Measurements from ENCODE around the gene HSPBP1.

HSPBP1 gene

GRCh38 chr19:55312621-55313512, 33.0 kb upstream of the HSPBP1 start:
- Mint-ChIP-seq H3K4me3 (no peak overlapping the region), H3K27ac (ENCODE audit: low read depth) (no peak overlapping the region), H3K4me1 (no peaks in the 10 kb centered on the region), H3K36me3 (ENCODE audit: insufficient read depth) (no peaks in the 10 kb centered on the region), H3K27me3 (no peaks in the 10 kb centered on the region), H3K9me3 (no peaks in the 10 kb centered on the region)
- no peak for DNase-seq (ENCODE audit: low spot score in 2 of 2)
- no peak for ATAC-seq (replicated peaks; ENCODE audit: extremely low read depth, poor library complexity, severe bottlenecking)

DNA sequence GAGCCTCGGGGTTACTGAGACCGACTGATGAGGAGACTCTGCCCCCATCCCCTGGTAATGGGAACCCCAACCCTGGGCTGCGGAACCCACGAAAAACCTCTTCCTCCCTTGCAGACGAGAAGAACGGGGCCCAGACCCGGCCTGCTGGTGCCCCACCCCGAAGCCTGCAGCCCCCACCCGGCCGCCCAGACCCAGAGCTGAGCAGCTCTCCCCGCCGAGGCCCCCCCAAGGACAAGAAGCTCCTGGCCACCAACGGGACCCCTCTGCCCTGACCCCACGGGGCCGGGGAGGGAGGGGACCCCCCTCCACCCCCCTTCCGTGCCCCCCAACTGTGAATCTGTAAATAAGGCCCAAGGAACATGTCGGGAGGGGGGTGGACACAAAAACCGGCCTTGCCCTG, 31.9 kb upstream of the HSPBP1 start:
- no peaks in the 10 kb centered on the region for H3K4me1 Mint-ChIP-seq

GRCh38 chr19:55311397-55311796, 31.5 kb upstream of the HSPBP1 start:
- H3K27me3 Mint-ChIP-seq: no peaks in the 10 kb centered on the region

More for the DNA sequence above, 31.9 kb upstream of the HSPBP1 start:
- no peak overlapping the region for H3K27ac Mint-ChIP-seq (ENCODE audit: low read depth)
- H3K4me3 Mint-ChIP-seq: no peak overlapping the region
- DNase-seq (ENCODE audit: low spot score in 2 of 2): no peak
- H3K9me3 Mint-ChIP-seq: no peaks in the 10 kb centered on the region
- no peak for ATAC-seq (replicated peaks; ENCODE audit: extremely low read depth, poor library complexity, severe bottlenecking)
- no peaks in the 10 kb centered on the region for H3K36me3 Mint-ChIP-seq (ENCODE audit: insufficient read depth)
- H3K27me3 Mint-ChIP-seq: no peaks in the 10 kb centered on the region

GRCh38 chr19:55310498-55310897, 30.6 kb upstream of the HSPBP1 start:
- no peak overlapping the region for H3K4me3 Mint-ChIP-seq
- ATAC-seq (replicated peaks; ENCODE audit: extremely low read depth, poor library complexity, severe bottlenecking) (no peak), DNase-seq (ENCODE audit: low spot score in 2 of 2) (no peak)
- no peaks in the 10 kb centered on the region for H3K9me3 Mint-ChIP-seq
- H3K36me3 Mint-ChIP-seq (ENCODE audit: insufficient read depth): no peaks in the 10 kb centered on the region
- no peaks in the 10 kb centered on the region for H3K27me3 Mint-ChIP-seq
- no peak overlapping the region for H3K27ac Mint-ChIP-seq (ENCODE audit: low read depth)
- no peaks in the 10 kb centered on the region for H3K4me1 Mint-ChIP-seq

More at GRCh38 chr19:55311397-55311796, 31.5 kb upstream of the HSPBP1 start:
- DNase-seq (ENCODE audit: low spot score in 2 of 2) (no peak), ATAC-seq (replicated peaks; ENCODE audit: extremely low read depth, poor library complexity, severe bottlenecking) (no peak)
- no peaks in the 10 kb centered on the region for H3K9me3 Mint-ChIP-seq
- no peak overlapping the region for H3K27ac Mint-ChIP-seq (ENCODE audit: low read depth)
- H3K4me1 Mint-ChIP-seq: no peaks in the 10 kb centered on the region
- H3K4me3 Mint-ChIP-seq: no peak overlapping the region
- H3K36me3 Mint-ChIP-seq (ENCODE audit: insufficient read depth): no peaks in the 10 kb centered on the region

DNA sequence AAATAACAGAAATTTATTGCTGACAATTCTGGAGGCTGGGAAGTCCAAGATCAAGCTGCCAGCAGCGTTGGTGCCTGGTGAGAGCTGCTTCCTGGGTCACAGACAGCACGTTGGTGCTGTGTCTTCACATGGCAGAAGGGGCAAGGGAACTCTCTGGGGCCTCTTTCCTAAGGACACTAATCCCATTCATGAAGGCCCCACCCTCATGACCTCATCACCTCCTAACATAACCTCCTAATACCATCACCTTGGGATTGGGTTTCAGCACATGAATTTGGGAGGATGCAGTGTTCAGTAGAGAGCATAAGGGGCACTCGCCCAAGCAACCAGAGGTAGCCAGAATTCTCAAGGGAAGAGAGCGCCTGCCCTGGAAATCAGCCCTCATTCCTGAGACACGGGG, 29.5 kb upstream of the HSPBP1 start:
- Mint-ChIP-seq H3K27me3 (no peaks in the 10 kb centered on the region), H3K4me1 (no peaks in the 10 kb centered on the region), H3K36me3 (ENCODE audit: insufficient read depth) (no peaks in the 10 kb centered on the region), H3K9me3 (no peaks in the 10 kb centered on the region), H3K4me3 (no peak overlapping the region), H3K27ac (ENCODE audit: low read depth) (no peak overlapping the region)
- DNase-seq (ENCODE audit: low spot score in 2 of 2) (no peak), ATAC-seq (replicated peaks; ENCODE audit: extremely low read depth, poor library complexity, severe bottlenecking) (no peak)

DNA sequence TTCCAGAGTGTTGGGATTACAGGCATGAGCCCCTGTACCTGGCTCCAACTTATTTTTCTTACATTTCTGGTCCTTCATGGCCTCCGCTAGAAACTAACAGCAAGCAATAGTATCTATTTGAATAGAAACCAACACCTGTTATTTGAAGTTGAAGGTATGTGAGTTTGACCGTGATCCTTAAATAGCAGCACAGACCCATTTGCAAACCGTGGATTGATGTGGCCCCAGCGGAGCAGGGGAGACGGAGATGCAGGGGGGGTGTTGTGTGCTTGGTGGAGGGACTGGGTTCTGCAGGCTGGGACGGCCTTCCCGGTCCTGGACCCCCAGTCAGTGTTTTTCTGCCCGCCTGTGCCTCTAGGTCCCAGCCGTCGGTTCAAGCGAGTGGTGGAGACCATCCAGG, 28.4 kb upstream of the HSPBP1 start:
- H3K9me3 Mint-ChIP-seq: no peaks in the 10 kb centered on the region
- H3K4me3 Mint-ChIP-seq: no peak overlapping the region
- H3K27me3 Mint-ChIP-seq: no peaks in the 10 kb centered on the region
- no peaks in the 10 kb centered on the region for H3K36me3 Mint-ChIP-seq (ENCODE audit: insufficient read depth)
- H3K27ac Mint-ChIP-seq (ENCODE audit: low read depth): no peak overlapping the region
- no peak for ATAC-seq (replicated peaks; ENCODE audit: extremely low read depth, poor library complexity, severe bottlenecking)
- no peak for DNase-seq (ENCODE audit: low spot score in 2 of 2)
- H3K4me1 Mint-ChIP-seq: no peaks in the 10 kb centered on the region

GRCh38 chr19:55306712-55307111, 26.8 kb upstream of the HSPBP1 start:
- peaks cover 5% of the 10 kb centered on the region for H3K4me1 Mint-ChIP-seq
- no peak for DNase-seq (ENCODE audit: low spot score in 2 of 2)
- peaks cover 2% of the 10 kb centered on the region for H3K36me3 Mint-ChIP-seq (ENCODE audit: insufficient read depth)
- no peak overlapping the region for H3K27ac Mint-ChIP-seq (ENCODE audit: low read depth)
- no peak overlapping the region for H3K4me3 Mint-ChIP-seq
- ATAC-seq (replicated peaks; ENCODE audit: extremely low read depth, poor library complexity, severe bottlenecking): no peak
- H3K27me3 Mint-ChIP-seq: no peaks in the 10 kb centered on the region
- H3K9me3 Mint-ChIP-seq: no peaks in the 10 kb centered on the region

- peaks cover 2% of the 10 kb centered on the region for H3K36me3 Mint-ChIP-seq (ENCODE audit: insufficient read depth)
- no peaks in the 10 kb centered on the region for H3K9me3 Mint-ChIP-seq
- peaks cover 9% of the 10 kb centered on the region for H3K4me1 Mint-ChIP-seq
- no peak overlapping the region for H3K4me3 Mint-ChIP-seq
- no peaks in the 10 kb centered on the region for H3K27me3 Mint-ChIP-seq
- DNase-seq (ENCODE audit: low spot score in 2 of 2): no peak
- H3K27ac Mint-ChIP-seq (ENCODE audit: low read depth): no peak overlapping the region
- ATAC-seq (replicated peaks; ENCODE audit: extremely low read depth, poor library complexity, severe bottlenecking): no peak
Observed at GRCh38 chr19:55305983-55306562, 26.2 kb upstream of the HSPBP1 start.

DNA sequence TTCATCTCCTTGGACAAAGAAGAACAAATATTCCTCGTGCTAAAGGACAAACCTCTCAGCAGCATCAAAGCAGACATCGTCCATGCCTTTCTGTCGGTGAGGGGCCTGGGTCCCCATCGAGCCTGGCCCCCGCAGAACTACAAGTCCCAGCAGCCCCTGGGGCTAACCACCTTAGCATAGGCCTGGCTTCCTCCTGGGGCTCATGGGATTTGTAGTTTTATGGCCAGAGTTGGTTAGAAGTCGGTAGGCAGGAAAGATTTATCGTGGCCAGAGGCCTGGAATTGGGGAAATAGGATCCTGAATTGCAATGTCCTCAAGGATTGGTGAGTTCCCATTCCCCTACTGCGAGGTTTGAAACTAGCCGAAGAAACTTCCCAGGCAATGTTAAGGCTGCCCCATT, 25.6 kb upstream of the HSPBP1 start:
- H3K4me3 Mint-ChIP-seq: no peak overlapping the region

GRCh38 chr19:55304980-55305379, 25.1 kb upstream of the HSPBP1 start:
- DNase-seq (ENCODE audit: low spot score in 2 of 2) (no peak), ATAC-seq (replicated peaks; ENCODE audit: extremely low read depth, poor library complexity, severe bottlenecking) (no peak)
- no peaks in the 10 kb centered on the region for H3K9me3 Mint-ChIP-seq
- no peaks in the 10 kb centered on the region for H3K27me3 Mint-ChIP-seq
- H3K4me3 Mint-ChIP-seq: no peak overlapping the region
- peaks cover 2% of the 10 kb centered on the region for H3K36me3 Mint-ChIP-seq (ENCODE audit: insufficient read depth)
- H3K4me1 Mint-ChIP-seq: peaks cover 9% of the 10 kb centered on the region
- no peak overlapping the region for H3K27ac Mint-ChIP-seq (ENCODE audit: low read depth)

More for the DNA sequence above, 25.6 kb upstream of the HSPBP1 start:
- Mint-ChIP-seq H3K4me1 (peaks cover 9% of the 10 kb centered on the region), H3K36me3 (ENCODE audit: insufficient read depth) (peaks cover 2% of the 10 kb centered on the region), H3K27me3 (no peaks in the 10 kb centered on the region), H3K27ac (ENCODE audit: low read depth) (no peak overlapping the region), H3K9me3 (no peaks in the 10 kb centered on the region)
- ATAC-seq (replicated peaks; ENCODE audit: extremely low read depth, poor library complexity, severe bottlenecking): no peak
- DNase-seq (ENCODE audit: low spot score in 2 of 2): no peak

DNA sequence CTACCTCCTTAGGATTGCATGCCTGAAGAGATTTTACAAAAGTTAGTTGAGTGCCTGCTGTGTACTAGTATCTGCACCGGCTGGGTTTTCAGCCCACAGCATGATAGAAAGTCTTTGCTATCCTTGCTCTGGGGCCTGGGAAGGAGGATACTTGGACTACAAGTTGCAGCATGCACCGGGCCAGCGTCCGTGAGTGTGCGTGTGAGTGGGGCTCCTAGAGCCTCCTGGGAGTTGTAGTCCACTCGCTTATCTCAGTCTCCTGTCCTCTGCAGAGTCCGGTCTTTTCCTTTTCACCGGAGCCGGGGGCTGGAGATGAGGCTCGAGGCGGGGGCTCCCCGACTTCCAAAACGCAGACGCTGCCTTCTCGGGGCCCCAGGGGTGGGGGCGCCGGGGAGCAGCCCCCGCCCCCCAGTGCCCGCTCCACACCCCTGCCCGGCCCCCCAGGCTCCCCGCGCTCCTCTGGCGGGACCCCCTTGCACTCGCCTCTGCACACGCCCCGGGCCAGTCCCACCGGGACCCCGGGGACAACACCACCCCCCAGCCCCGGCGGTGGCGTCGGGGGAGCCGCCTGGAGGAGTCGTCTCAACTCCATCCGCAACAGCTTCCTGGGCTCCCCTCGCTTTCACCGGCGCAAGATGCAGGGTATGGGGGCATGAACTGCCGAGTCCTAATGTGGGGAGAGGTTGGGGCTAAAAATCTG, 24.5 kb upstream of the HSPBP1 start:
- H3K36me3 Mint-ChIP-seq (ENCODE audit: insufficient read depth): peaks cover 2% of the 10 kb centered on the region
- no peaks in the 10 kb centered on the region for H3K9me3 Mint-ChIP-seq
- H3K4me1 Mint-ChIP-seq: peaks cover 9% of the 10 kb centered on the region
- no peak overlapping the region for H3K4me3 Mint-ChIP-seq
- no peaks in the 10 kb centered on the region for H3K27me3 Mint-ChIP-seq
- no peak overlapping the region for H3K27ac Mint-ChIP-seq (ENCODE audit: low read depth)
- DNase-seq (ENCODE audit: low spot score in 2 of 2): no peak
- no peak for ATAC-seq (replicated peaks; ENCODE audit: extremely low read depth, poor library complexity, severe bottlenecking)

DNA sequence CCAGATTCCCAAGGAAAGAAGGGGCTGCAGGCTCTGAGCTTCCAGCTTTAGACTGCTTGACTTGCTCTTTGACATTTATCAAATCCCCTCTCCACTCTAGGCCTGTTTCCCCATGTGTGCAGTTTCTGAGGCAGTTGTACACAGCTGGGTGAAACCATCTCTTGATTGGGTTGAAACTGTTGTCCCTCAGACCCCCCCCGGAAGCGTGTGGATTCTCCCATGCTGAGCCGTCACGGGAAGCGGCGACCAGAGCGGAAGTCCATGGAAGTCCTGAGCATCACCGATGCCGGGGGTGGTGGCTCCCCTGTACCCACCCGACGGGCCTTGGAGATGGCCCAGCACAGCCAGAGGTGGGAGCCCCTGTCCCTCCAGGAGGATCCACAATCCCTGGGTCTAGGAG, 23.6 kb upstream of the HSPBP1 start:
- Mint-ChIP-seq H3K4me3 (no peak overlapping the region), H3K9me3 (no peaks in the 10 kb centered on the region), H3K4me1 (peaks cover 9% of the 10 kb centered on the region), H3K27ac (ENCODE audit: low read depth) (no peak overlapping the region), H3K36me3 (ENCODE audit: insufficient read depth) (peaks cover 2% of the 10 kb centered on the region), H3K27me3 (no peaks in the 10 kb centered on the region)
- ATAC-seq (replicated peaks; ENCODE audit: extremely low read depth, poor library complexity, severe bottlenecking): no peak
- DNase-seq (ENCODE audit: low spot score in 2 of 2): no peak

DNA sequence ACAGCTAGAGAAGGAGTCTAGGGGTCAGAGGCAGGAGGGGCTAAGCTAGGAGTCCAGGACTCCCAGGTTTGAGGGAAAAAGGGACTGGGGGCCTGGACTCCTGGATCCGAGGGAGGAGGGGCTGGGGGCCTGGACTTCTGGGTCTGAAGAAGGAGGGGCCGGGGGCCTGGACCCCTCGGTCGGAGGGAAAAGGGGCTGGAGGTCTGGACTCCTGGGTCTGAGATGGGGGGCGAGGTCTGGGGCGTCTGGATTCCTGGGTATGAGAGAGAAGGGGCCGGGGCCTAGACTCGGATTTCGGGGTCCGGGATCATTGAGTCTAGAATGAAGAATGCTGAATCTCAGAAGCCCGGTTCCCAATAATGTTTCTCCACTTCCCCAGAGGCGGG, 22.4 kb upstream of the HSPBP1 start:
- H3K4me1 Mint-ChIP-seq: peaks cover 9% of the 10 kb centered on the region
- peaks cover 2% of the 10 kb centered on the region for H3K36me3 Mint-ChIP-seq (ENCODE audit: insufficient read depth)
- H3K4me3 Mint-ChIP-seq: peak overlapping the region; percentile 78
- H3K27me3 Mint-ChIP-seq: no peaks in the 10 kb centered on the region
- DNase-seq (ENCODE audit: low spot score in 2 of 2) (no peak), ATAC-seq (replicated peaks; ENCODE audit: extremely low read depth, poor library complexity, severe bottlenecking) (no peak)
- H3K9me3 Mint-ChIP-seq: no peaks in the 10 kb centered on the region
- H3K27ac Mint-ChIP-seq (ENCODE audit: low read depth): peak overlapping the region; percentile 87

All from central memory CD8-positive, alpha-beta T cell (primary cell).